ENCODE measurements around the gene NAT16.

GRCh38 chr7:101202603-101202918, 22.5 kb upstream of the NAT16 start:
- TF ChIP-seq, protein P1, sequence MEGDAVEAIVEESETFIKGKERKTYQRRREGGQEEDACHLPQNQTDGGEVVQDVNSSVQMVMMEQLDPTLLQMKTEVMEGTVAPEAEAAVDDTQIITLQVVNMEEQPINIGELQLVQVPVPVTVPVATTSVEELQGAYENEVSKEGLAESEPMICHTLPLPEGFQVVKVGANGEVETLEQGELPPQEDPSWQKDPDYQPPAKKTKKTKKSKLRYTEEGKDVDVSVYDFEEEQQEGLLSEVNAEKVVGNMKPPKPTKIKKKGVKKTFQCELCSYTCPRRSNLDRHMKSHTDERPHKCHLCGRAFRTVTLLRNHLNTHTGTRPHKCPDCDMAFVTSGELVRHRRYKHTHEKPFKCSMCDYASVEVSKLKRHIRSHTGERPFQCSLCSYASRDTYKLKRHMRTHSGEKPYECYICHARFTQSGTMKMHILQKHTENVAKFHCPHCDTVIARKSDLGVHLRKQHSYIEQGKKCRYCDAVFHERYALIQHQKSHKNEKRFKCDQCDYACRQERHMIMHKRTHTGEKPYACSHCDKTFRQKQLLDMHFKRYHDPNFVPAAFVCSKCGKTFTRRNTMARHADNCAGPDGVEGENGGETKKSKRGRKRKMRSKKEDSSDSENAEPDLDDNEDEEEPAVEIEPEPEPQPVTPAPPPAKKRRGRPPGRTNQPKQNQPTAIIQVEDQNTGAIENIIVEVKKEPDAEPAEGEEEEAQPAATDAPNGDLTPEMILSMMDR (IDR thresholded peaks at IDR 0.05 in 2 of 3, conservative IDR thresholded peaks at IDR 0.05 in 1 of 3; ENCODE audit: insufficient read depth in 2 of 3, low read depth in 1 of 3, low read length in 3 of 3), result no peak
- TF ChIP-seq NR2C2 (CRISPR knock-in tag; IDR thresholded peaks at IDR 0.05) (no peak), NR2C2 (tag; IDR thresholded peaks at IDR 0.05) (no peak), EZH2 (IDR thresholded peaks at IDR 0.05; ENCODE audit: borderline replicate concordance, low read depth, low read length) (no peak), ZNF695 (CRISPR knock-in tag; IDR thresholded peaks at IDR 0.05) (no peak), ZBED1 (IDR thresholded peaks at IDR 0.05) (no peak), REST (IDR thresholded peaks at IDR 0.05; ENCODE audit: borderline replicate concordance) (no peak), REST (CRISPR knock-in tag; IDR thresholded peaks at IDR 0.05; ENCODE audit: low read depth) (no peak), EHMT2 (IDR thresholded peaks at IDR 0.05) (no peak), CBX5 (IDR thresholded peaks at IDR 0.05; ENCODE audit: borderline replicate concordance, low read depth) (no peak), POLR2A (conservative IDR thresholded peaks at IDR 0.05) (no peak), ZNF668 (CRISPR knock-in tag; IDR thresholded peaks at IDR 0.05) (no peak), KDM1A (IDR thresholded peaks at IDR 0.05) (no peak)
